GM23248 (cell line): ENCODE measurements around the gene CCDC149.

Experiments used
- EZH2 ChIP-seq: fragments of 200-600 bp; sonication (generic); IDR thresholded peaks from 2 replicates; pipeline ENCODE4 v1.6.1; 2018; ENCODE audit warnings: antibody characterized with exemption, mild to moderate bottlenecking; ENCODE audit not compliant: insufficient read depth, poor library complexity, severe bottlenecking
- EZH2phosphoT487 ChIP-seq: fragments of 200-600 bp; sonication (generic); IDR thresholded peaks from 2 replicates; pipeline ENCODE4 v1.6.1; 2018; ENCODE audit warnings: antibody characterized with exemption, moderate library complexity, mild to moderate bottlenecking, low read depth; ENCODE audit not compliant: insufficient read depth

GRCh38 chr4:24824720-24825119, 88.1 kb downstream of the CCDC149 start:
- TF ChIP-seq EZH2 (no peak), EZH2phosphoT487 (no peak)
